Ramos (cell line): ENCODE measurements around the gene SZT2.
"Not testable (repeated sequence)": the region's sequence is repeated elsewhere in the genome, so short reads cannot be mapped to it uniquely, and the experiment has no call there.

ENCODE experiments used
- in situ Hi-C: fragments of 300-500 bp; cut with MboI; formaldehyde crosslinking; loops from one replicate; pipeline ENCODE4 v1.14.3; 2022; ENCODE audit warnings: low sequenced_read_pairs; ENCODE audit not compliant: unreplicated experiment

The SZT2 gene

DNA sequence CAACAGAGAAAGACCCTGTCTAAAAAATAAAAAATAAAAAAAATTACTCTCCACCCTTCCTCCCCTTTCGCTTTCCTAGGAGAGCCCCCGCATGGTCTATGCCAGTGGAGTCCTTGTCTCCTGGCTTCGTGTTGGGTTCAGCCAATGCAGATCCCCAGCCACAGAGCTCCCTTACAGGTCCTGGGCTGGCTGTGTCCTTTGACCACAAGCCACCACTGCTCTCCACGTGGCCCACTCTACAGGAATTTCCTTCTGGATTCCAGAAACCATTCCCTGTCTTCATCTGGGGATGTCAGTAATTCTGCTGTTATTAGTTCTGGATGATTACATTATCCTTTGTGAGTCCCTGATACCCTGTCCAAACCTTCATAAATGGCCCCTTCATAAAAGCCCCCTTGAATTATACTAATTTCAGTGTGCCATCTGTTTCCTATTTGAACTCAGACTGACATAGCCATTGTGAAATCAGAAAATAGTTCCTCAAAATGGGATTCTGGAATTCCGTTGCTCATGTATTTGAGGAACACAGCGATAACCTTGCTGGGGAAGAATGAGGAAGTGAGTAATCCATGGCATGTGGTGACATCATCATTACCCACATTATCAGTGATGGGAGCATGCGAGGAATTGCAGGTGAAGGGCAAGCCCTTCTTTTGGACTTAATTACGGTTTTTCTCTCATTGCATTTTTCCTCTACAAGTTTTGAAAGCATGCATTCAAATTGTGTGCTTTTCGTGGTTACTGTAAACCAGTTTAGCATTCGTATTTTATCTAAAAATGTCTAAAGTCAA, 86.1 kb downstream of the SZT2 start:
- in situ Hi-C loops = not testable (repeated sequence)

- in situ Hi-C loops = no loop called here
Measured at GRCh38 chr1:43477716-43478115, 88.0 kb downstream of the SZT2 start.

- in situ Hi-C loops = no loop called here
Measured at GRCh38 chr1:43479414-43479813, 89.7 kb downstream of the SZT2 start.

- in situ Hi-C loops = no loop called here
Measured at GRCh38 chr1:43481491-43481890, 91.8 kb downstream of the SZT2 start.

- in situ Hi-C loops = no loop called here
Measured at GRCh38 chr1:43482215-43482614, 92.5 kb downstream of the SZT2 start.

GRCh38 chr1:43484367-43484766, 94.7 kb downstream of the SZT2 start:
- in situ Hi-C loops = no loop called here

DNA sequence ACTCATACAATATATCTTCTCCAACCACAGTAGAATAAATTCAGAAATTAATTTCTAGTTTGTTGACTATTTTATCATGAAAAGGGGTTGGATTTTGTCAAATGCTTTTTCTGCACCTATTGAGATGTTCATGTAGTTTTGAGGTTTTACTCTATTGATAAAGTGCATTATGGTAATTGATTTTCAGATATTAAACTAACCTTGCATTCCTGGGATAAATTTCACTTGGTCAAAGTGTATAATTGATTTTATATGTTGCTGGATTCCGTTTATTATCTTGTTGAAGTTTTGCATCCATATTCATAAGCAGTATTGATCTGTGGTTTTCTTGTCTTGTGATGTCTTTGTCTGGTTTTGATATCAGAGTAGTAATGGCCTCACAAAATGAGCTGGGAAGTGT, 98.5 kb downstream of the SZT2 start:
- in situ Hi-C loops = no loop called here

GRCh38 chr1:43491061-43491460, 101.4 kb downstream of the SZT2 start:
- in situ Hi-C loops = no loop called here

DNA sequence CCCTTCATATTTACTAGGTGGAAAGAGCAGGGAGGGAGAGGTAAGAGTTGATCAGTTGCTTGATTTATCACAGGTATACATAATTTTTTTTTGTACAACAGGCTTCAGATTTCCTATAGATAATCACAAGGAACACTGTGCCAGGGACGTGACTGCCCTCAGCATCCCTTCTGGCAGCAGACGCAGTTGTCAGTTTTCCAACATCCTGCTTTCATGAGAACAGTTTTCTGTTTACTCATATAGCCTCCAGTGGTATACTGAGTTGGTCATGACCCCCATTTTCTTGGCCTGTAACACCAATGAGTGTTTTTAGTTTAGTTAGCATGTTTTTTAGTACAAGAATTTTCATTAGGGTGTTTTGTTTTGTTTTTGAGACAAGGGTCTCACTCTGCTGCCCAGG, 103.1 kb downstream of the SZT2 start:
- in situ Hi-C loops = no loop called here

DNA sequence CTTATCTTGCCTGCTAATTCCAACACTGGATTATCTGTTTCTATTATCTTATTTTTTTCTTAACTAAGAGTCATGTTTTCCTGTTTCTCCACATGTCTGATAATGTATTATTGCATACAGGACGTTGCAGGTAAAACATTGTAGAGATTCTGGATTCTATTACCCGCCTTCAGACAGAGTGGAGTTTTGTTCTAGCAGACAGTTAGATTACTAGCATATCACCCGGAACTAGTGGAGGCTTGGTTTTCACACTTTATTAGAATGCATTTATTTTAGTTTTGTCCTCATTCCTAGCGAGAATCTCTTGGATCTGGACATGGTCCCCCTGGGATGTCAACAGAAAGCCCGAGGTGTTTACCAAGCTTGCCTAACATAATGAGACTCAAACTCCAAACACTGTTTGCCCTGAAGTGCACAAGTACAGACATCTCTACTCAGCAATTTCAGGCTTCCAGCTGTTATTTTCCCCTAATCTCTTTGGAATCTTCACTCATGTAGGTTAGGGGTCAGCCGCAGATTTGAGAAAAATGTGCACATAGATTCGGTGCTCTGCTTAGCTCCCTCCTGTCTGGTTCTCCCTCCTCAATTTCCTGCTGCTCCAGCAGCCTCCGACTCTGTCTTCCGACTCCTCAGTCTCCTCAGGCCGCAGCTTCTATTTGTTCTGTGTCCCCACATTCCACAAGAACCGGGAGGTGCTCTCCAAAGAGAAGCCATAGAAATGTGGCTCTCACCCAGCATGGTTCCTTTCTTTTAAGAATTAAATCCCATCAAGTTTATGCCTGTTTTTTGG, 104.2 kb downstream of the SZT2 start:
- in situ Hi-C loops = no loop called here

DNA sequence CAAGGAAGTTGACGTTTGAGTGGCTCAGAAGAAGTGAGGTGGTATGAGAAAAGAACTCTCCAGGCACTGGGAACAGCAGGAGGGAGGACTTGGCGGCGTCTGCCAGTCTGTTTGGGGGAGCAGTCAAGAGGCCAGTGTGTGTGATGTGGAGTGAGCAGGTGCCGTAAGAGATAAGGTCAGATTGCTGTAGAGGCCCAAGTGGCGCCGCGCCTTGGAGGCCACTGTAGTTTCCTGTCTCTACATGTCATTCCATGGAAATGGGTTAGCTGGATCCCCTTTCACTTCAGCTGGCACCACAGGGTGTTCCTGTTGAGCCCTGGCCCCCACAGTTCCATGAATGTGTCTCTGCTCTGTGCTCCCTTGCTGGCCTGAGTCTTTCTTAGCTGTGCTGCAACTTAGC, 105.5 kb downstream of the SZT2 start:
- in situ Hi-C loops = no loop called here

DNA sequence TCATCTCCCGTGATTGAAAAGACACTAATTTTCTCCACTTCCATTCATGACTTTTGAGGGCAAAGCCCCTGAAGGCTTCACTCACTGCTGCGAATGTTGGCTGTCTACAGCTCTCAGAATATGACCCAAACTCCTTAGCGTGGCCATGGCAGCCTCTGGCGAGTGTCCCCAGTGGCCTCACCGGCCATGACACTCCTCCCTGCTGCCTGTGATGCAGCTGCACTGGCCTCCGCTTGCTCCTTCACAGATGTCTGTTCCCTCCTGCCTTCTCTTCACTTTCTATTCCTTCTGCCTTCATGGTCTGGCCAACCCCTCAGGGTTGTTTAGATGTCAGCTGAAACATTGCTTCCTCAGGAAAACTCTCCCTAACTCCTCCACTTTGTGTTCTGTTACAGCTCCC, 110.2 kb downstream of the SZT2 start:
- in situ Hi-C loops = no loop called here

DNA sequence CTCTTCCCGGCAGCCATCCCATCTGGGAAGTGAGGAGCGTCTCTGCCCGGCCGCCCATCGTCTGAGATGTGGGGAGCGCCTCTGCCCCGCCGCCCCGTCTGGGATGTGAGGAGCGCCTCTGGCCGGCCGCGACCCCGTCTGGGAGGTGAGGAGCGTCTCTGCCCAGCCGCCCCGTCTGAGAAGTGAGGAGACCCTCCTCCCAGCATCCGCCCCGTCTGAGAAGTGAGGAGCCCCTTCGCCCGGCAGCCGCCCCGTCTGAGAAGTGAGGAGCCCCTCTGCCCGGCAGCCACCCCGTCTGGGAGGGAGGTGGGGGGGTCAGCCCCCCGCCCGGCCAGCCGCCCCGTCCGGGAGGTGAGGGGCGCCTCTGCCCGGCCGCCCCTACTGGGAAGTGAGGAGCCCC, 112.1 kb downstream of the SZT2 start:
- in situ Hi-C loops = not testable (repeated sequence)

DNA sequence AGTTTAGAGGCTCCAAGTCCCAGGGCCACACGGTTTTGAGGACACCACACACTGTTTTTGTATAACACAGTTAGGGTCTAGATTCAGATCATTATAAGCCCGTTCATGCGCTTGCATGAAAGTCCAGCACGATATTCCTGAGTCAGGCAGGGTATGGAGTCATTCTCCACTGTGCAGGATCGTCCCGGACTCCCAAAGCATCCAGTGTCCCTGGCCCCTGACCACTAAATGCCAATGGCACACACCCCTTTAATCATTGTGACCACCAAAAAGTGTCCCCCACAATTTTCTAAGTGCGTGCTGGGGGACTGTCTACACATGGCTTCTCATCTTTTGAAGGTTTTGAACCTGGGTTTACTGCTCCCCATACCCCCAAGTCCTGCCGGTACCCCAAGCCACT, 113.8 kb downstream of the SZT2 start:
- in situ Hi-C loops = no loop called here
